SJSA1 (cell line): ENCODE measurements around the gene DDAH1. TPM values are rescaled to one million over a fixed set of nuclear protein-coding genes. Genes with fewer than 3 reads are reported as not detected.

ENCODE experiments used
- DNase-seq, 2 experiments: peaks; one replicate each; pipeline ENCODE4 v3.0.0-alpha.2; 2015 to 2020; ENCODE audit warnings: low spot score in 2 of 2, low read depth in 1 of 2
- H3K27ac ChIP-seq: fragments of 250-450 bp; sonication (Bioruptor Pico); 2 replicates; pipeline ENCODE4 v1.5.1; 2020; ENCODE audit warnings: mild to moderate bottlenecking, moderate library complexity
- H3K27me3 ChIP-seq: fragments of 250-450 bp; sonication (Bioruptor Pico); replicated peaks from 2 replicates; pipeline ENCODE4 v1.5.1; 2020; ENCODE audit warnings: mild to moderate bottlenecking, moderate library complexity
- H3K36me3 ChIP-seq: fragments of 250-450 bp; sonication (Bioruptor Pico); 2 replicates; pipeline ENCODE4 v1.5.1; 2020; ENCODE audit warnings: mild to moderate bottlenecking
- H3K4me1 ChIP-seq: fragments of 250-450 bp; sonication (Bioruptor Pico); replicated peaks from 2 replicates; pipeline ENCODE4 v1.6.1; 2021; ENCODE audit warnings: mild to moderate bottlenecking
- H3K4me3 ChIP-seq: fragments of 250-450 bp; sonication (Bioruptor Pico); 2 replicates; pipeline ENCODE4 v1.5.1; 2020; ENCODE audit warnings: mild to moderate bottlenecking
- H3K9me3 ChIP-seq: fragments of 250-450 bp; sonication (Bioruptor Pico); replicated peaks from 2 replicates; pipeline ENCODE4 v1.5.1; 2020; ENCODE audit warnings: mild to moderate bottlenecking
- total RNA-seq: library from RNA; depleted of rRNA; stranded (reverse); fragments of >200 nt; shearing (Covaris generic); gene quantifications from 2 replicates; pipeline ENCODE4 v1.2.3, GENCODE V29; 2014

Gene DDAH1
- total RNA-seq, 1 experiment from 2014 or later: 108 TPM

GRCh38 chr1:85328713-85329397, 136.1 kb downstream of the DDAH1 start:
- Histone ChIP-seq H3K27me3 (no peaks in the 10 kb centered on the region), H3K36me3 (peaks cover 6% of the 10 kb centered on the region), H3K4me1 (peaks cover 77% of the 10 kb centered on the region), H3K4me3 (no peak overlapping the region), H3K27ac (peak overlapping the region; percentile 100), H3K9me3 (no peaks in the 10 kb centered on the region)
- DNase-seq: peak; percentile 94 to 99

GRCh38 chr1:85327759-85328158, 137.2 kb downstream of the DDAH1 start:
- Histone ChIP-seq H3K9me3 (no peaks in the 10 kb centered on the region), H3K27ac (peak overlapping the region; percentile 100)
- DNase-seq: no peak

GRCh38 chr1:85326851-85327250, 138.1 kb downstream of the DDAH1 start:
- peaks cover 82% of the 10 kb centered on the region for H3K4me1 ChIP-seq
- no peaks in the 10 kb centered on the region for H3K9me3 ChIP-seq
- H3K27ac ChIP-seq: peak overlapping the region; percentile 100; the same call in 1 of the 2 replicates
- no peak overlapping the region for H3K4me3 ChIP-seq
- peaks cover 19% of the 10 kb centered on the region for H3K36me3 ChIP-seq
- no peaks in the 10 kb centered on the region for H3K27me3 ChIP-seq
- no peak for DNase-seq

More at GRCh38 chr1:85327759-85328158, 137.2 kb downstream of the DDAH1 start:
- H3K36me3 ChIP-seq: peaks cover 12% of the 10 kb centered on the region
- peaks cover 82% of the 10 kb centered on the region for H3K4me1 ChIP-seq
- H3K4me3 ChIP-seq: no peak overlapping the region
- no peaks in the 10 kb centered on the region for H3K27me3 ChIP-seq

- H3K4me3 ChIP-seq: no peak overlapping the region
- no peaks in the 10 kb centered on the region for H3K9me3 ChIP-seq
- no peak for DNase-seq
- H3K27ac ChIP-seq: no peak overlapping the region
- peaks cover 19% of the 10 kb centered on the region for H3K36me3 ChIP-seq
- H3K4me1 ChIP-seq: peaks cover 82% of the 10 kb centered on the region
- no peaks in the 10 kb centered on the region for H3K27me3 ChIP-seq
Observed at GRCh38 chr1:85326336-85326735, 138.6 kb downstream of the DDAH1 start.

GRCh38 chr1:85325920-85326319, 139.0 kb downstream of the DDAH1 start:
- H3K4me3 ChIP-seq: no peak overlapping the region
- H3K36me3 ChIP-seq: peaks cover 19% of the 10 kb centered on the region
- no peaks in the 10 kb centered on the region for H3K27me3 ChIP-seq
- no peak overlapping the region; the same call in 1 of the 2 replicates for H3K27ac ChIP-seq
- peaks cover 82% of the 10 kb centered on the region for H3K4me1 ChIP-seq
- H3K9me3 ChIP-seq: no peaks in the 10 kb centered on the region
- DNase-seq: no peak

GRCh38 chr1:85323770-85324169, 141.2 kb downstream of the DDAH1 start:
- peaks cover 85% of the 10 kb centered on the region for H3K4me1 ChIP-seq
- no peak for DNase-seq
- H3K27me3 ChIP-seq: no peaks in the 10 kb centered on the region
- H3K4me3 ChIP-seq: no peak overlapping the region
- H3K9me3 ChIP-seq: no peaks in the 10 kb centered on the region
- H3K36me3 ChIP-seq: peaks cover 35% of the 10 kb centered on the region
- no peak overlapping the region; the same call in 1 of the 2 replicates for H3K27ac ChIP-seq

DNA sequence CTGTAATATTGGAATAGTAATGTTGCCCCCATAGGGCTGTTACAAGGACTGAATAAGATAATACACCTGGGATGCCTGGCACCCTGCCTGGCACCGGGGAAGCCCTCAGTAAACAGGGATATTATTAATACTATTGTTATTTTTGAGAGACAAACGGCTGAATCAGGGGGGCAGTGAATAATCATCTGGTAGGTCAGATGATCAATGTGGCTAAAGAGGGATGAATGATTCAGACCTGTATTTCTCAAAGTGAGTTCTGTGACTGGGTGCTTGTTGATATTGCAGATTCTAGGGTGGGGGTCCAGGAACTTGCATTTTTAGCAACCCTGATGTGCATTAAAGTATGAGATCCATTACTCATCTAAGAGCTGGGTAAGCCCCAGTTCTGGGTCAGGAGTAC, 142.3 kb downstream of the DDAH1 start:
- no peaks in the 10 kb centered on the region for H3K27me3 ChIP-seq
- H3K9me3 ChIP-seq: no peaks in the 10 kb centered on the region
- H3K4me3 ChIP-seq: no peak overlapping the region
- H3K36me3 ChIP-seq: peaks cover 41% of the 10 kb centered on the region
- peaks cover 82% of the 10 kb centered on the region for H3K4me1 ChIP-seq
- no peak for DNase-seq
- peak overlapping the region; percentile 98 for H3K27ac ChIP-seq

DNA sequence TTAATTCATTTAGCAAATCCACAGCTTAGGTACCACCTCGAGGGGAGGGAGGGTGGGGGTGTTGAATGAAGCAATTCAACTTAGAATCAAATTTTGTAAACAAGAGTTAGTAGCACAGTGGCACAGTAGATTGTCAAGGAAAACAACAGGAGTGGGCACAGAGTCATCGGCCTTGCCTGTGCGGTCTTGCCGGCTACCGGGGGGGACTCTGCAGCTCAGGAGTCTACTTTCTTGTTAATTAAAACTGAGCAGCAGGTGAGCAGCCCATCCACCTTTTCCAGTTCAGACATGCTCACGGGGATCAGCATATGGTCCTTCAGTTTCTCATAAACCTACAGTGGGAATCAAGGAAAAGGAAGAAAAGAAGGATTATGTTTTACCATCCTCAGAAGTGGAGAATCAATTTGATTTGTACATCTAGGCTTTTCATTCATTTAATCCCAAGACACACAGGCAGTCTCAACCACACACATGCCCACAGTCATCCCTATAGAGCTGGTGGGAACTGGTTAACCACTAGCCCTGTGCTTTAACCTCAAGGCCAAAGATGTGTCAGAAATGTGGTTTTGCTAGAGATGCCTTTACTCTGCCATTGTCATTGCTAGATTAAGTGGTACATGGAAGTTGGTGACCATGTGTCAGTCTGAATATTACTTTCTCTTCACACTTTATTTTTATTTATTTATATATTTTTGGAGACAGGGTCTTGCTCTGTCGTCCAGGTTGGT, 143.6 kb downstream of the DDAH1 start:
- Histone ChIP-seq H3K27me3 (no peaks in the 10 kb centered on the region), H3K4me3 (no peak overlapping the region), H3K36me3 (peaks cover 52% of the 10 kb centered on the region), H3K9me3 (no peaks in the 10 kb centered on the region), H3K27ac (peak overlapping the region; percentile 98), H3K4me1 (peaks cover 76% of the 10 kb centered on the region)
- peak; percentile 69 to 74 for DNase-seq

GRCh38 chr1:85320371-85321131, 144.4 kb downstream of the DDAH1 start:
- Histone ChIP-seq H3K4me1 (peaks cover 77% of the 10 kb centered on the region), H3K27ac (peak overlapping the region; percentile 98), H3K9me3 (no peaks in the 10 kb centered on the region), H3K4me3 (no peak overlapping the region), H3K27me3 (no peaks in the 10 kb centered on the region), H3K36me3 (peaks cover 58% of the 10 kb centered on the region)
- peak in 1 of 2 experiments; percentile 74 for DNase-seq

DNA sequence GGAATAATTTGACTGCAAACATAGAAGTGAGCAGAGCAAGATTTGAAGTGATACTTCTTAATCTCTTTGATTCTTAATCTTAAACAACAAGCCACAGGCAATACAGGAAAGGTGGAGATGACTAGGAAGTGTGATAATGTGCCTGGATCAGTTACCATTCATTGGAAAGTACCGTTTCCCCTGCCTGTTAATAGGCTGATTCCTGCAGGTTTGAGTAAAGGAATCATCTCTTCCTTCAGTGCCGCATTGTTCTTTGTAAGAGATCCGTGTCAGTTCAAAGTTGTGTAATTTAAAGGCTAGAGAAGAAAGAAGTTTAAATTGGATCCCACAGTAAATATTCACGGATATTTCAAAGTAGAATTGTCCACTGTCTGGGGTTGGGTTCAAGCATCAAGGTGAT, 145.0 kb downstream of the DDAH1 start:
- H3K27ac ChIP-seq: peak overlapping the region; percentile 98
- peaks cover 58% of the 10 kb centered on the region for H3K36me3 ChIP-seq
- H3K9me3 ChIP-seq: no peaks in the 10 kb centered on the region
- H3K4me3 ChIP-seq: no peak overlapping the region
- no peak for DNase-seq
- no peaks in the 10 kb centered on the region for H3K27me3 ChIP-seq
- H3K4me1 ChIP-seq: peaks cover 80% of the 10 kb centered on the region

- peaks cover 80% of the 10 kb centered on the region for H3K4me1 ChIP-seq
- peak overlapping the region; percentile 98 for H3K27ac ChIP-seq
- no peaks in the 10 kb centered on the region for H3K27me3 ChIP-seq
- DNase-seq: no peak
- H3K9me3 ChIP-seq: no peaks in the 10 kb centered on the region
- H3K36me3 ChIP-seq: peaks cover 55% of the 10 kb centered on the region
- no peak overlapping the region for H3K4me3 ChIP-seq
Observed at GRCh38 chr1:85319491-85319890, 145.5 kb downstream of the DDAH1 start.

DNA sequence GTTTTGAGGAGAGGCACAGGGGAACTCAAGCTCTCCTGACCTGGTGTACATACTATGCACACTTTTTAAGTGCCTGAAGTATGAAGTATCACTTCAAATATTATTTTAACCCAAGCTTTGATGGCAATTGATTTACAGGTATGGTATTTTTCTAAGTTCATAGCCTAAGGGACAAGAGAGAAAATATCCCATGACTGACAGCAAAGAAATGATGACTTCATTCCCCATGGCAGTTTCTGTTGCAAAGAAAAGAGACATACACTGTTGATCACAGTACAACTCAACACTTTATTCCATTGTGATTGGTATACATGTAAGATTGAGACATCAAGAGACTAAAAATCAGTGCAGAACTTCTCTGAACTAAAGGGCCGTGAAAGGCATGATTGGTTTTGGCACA, 146.7 kb downstream of the DDAH1 start:
- H3K36me3 ChIP-seq: peaks cover 52% of the 10 kb centered on the region
- H3K27ac ChIP-seq: peak overlapping the region; percentile 98
- H3K4me3 ChIP-seq: no peak overlapping the region
- H3K4me1 ChIP-seq: peaks cover 87% of the 10 kb centered on the region
- no peak for DNase-seq
- H3K27me3 ChIP-seq: no peaks in the 10 kb centered on the region
- H3K9me3 ChIP-seq: no peaks in the 10 kb centered on the region

DNA sequence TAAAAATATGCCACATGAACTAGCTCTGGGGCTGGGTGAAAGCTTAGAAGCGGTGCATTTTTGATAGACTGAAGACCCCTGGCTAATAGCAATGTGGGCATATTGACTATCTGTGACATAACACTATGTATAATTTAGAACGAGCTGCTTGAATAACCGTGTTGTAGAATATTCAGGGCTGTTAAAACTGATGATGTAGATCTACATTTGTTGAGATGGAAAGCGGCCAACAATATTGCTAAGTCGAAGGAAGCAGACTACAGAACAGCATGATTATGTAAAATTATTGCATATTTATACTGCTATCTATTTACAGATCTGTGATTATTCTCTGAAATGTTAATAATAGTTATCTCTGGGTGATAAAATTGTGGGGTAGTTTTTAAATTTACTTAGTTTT, 147.4 kb downstream of the DDAH1 start:
- Histone ChIP-seq H3K4me1 (peaks cover 88% of the 10 kb centered on the region), H3K27ac (no peak overlapping the region)

DNA sequence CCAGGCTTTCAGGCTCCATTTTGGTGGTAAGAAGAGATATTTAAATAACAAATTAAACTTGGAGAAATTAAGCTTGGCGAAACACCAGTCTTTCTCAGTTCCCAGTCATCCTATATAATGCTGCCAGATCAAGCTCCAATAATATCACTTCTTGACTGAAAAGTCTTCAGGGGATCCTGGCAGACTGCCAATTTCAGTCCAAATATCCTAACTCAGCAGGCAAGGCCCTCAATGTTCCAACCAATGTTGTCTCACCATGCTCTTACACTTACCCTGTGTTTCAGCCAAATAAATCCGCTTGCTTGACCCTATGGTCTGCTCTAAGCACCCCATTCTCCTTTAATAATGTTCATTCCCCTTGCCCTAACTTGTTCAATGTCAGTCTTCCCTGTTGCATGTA, 148.6 kb downstream of the DDAH1 start:
- Histone ChIP-seq H3K4me1 (peaks cover 76% of the 10 kb centered on the region), H3K9me3 (no peaks in the 10 kb centered on the region), H3K27ac (peak overlapping the region; percentile 81; the same call in 1 of the 2 replicates), H3K36me3 (peaks cover 41% of the 10 kb centered on the region), H3K4me3 (no peak overlapping the region), H3K27me3 (no peaks in the 10 kb centered on the region)
- DNase-seq: no peak

More for the DNA sequence above, 147.4 kb downstream of the DDAH1 start:
- no peaks in the 10 kb centered on the region for H3K9me3 ChIP-seq
- no peak overlapping the region for H3K4me3 ChIP-seq
- peaks cover 47% of the 10 kb centered on the region for H3K36me3 ChIP-seq
- no peaks in the 10 kb centered on the region for H3K27me3 ChIP-seq
- DNase-seq: no peak
